ENCODE measurements around the gene CYB5B.
A peak's percentile ranks its signal among the peaks of the same experiment; 100 is the strongest.

The CYB5B gene

GRCh38 chr16:69443927-69444631 lies 19.7 kb downstream of the CYB5B start:
- no peak for DNase-seq (ENCODE audit: extremely low read depth in 1 of 2, low read depth in 1 of 2)

- DNase-seq (ENCODE audit: extremely low read depth in 1 of 2, low read depth in 1 of 2), result no peak
These were observed 20.6 kb downstream of the CYB5B start for GRCh38 chr16:69444873-69445517.

- no peak for DNase-seq (ENCODE audit: extremely low read depth in 1 of 2, low read depth in 1 of 2)
These were observed 24.2 kb downstream of the CYB5B start for GRCh38 chr16:69448470-69449193.

- DNase-seq (ENCODE audit: extremely low read depth in 1 of 2, low read depth in 1 of 2), result no peak
These were observed 26.7 kb downstream of the CYB5B start for GRCh38 chr16:69451166-69451565.

- no peak for DNase-seq (ENCODE audit: extremely low read depth in 1 of 2, low read depth in 1 of 2)
These were observed 29.5 kb downstream of the CYB5B start for GRCh38 chr16:69453936-69454335.

- DNase-seq (ENCODE audit: extremely low read depth in 1 of 2, low read depth in 1 of 2), result no peak
These were observed 39.5 kb downstream of the CYB5B start for GRCh38 chr16:69463876-69464275.

GRCh38 chr16:69465083-69465721 lies 40.8 kb downstream of the CYB5B start:
- DNase-seq (ENCODE audit: extremely low read depth in 1 of 2, low read depth in 1 of 2), result no peak

- no peak for DNase-seq (ENCODE audit: extremely low read depth in 1 of 2, low read depth in 1 of 2)
These were observed 41.5 kb downstream of the CYB5B start for GRCh38 chr16:69465881-69466280.

- no peak for DNase-seq (ENCODE audit: extremely low read depth in 1 of 2, low read depth in 1 of 2)
These were observed 42.1 kb downstream of the CYB5B start for GRCh38 chr16:69466547-69466946.

GRCh38 chr16:69467080-69467479 lies 42.7 kb downstream of the CYB5B start:
- no peak for DNase-seq (ENCODE audit: extremely low read depth in 1 of 2, low read depth in 1 of 2)

GRCh38 chr16:69467531-69468204 lies 43.2 kb downstream of the CYB5B start:
- no peak for DNase-seq (ENCODE audit: extremely low read depth in 1 of 2, low read depth in 1 of 2)

- peak in 1 of 2 donors; percentile 21 for DNase-seq (ENCODE audit: extremely low read depth in 1 of 2, low read depth in 1 of 2)
These were observed 45.6 kb downstream of the CYB5B start for GRCh38 chr16:69469807-69470561.

GRCh38 chr16:69471121-69471520 lies 46.7 kb downstream of the CYB5B start:
- no peak for DNase-seq (ENCODE audit: extremely low read depth in 1 of 2, low read depth in 1 of 2)

GRCh38 chr16:69474408-69474807 lies 50.0 kb downstream of the CYB5B start:
- no peak for DNase-seq (ENCODE audit: extremely low read depth in 1 of 2, low read depth in 1 of 2)

- DNase-seq (ENCODE audit: extremely low read depth in 1 of 2, low read depth in 1 of 2), result no peak
These were observed 52.6 kb downstream of the CYB5B start for GRCh38 chr16:69476920-69477443.

- no peak for DNase-seq (ENCODE audit: extremely low read depth in 1 of 2, low read depth in 1 of 2)
These were observed 53.1 kb downstream of the CYB5B start for GRCh38 chr16:69477546-69477945.

- DNase-seq (ENCODE audit: extremely low read depth in 1 of 2, low read depth in 1 of 2), result no peak
These were observed 54.3 kb downstream of the CYB5B start for GRCh38 chr16:69478685-69479084.

- no peak for DNase-seq (ENCODE audit: extremely low read depth in 1 of 2, low read depth in 1 of 2)
These were observed 55.4 kb downstream of the CYB5B start for GRCh38 chr16:69479775-69480174.

GRCh38 chr16:69481901-69482341 lies 57.5 kb downstream of the CYB5B start:
- DNase-seq (ENCODE audit: extremely low read depth in 1 of 2, low read depth in 1 of 2), result no peak

Measured in stimulated activated CD8-positive, alpha-beta memory T cell treated with anti-CD3 and anti-CD28 coated beads, Interleukin-7, amount 100 ng/mL, for 48 hours (primary cell).